Spleen (tissue), 11 donors: ENCODE data around the gene PLXNC1. TPM values are rescaled to one million over a fixed set of nuclear protein-coding genes. Genes with fewer than 3 reads are reported as not detected.

Source experiments
- DNase-seq: peaks from one replicate; pipeline ENCODE4 v3.0.0-alpha.2; 2020
- H3K27ac ChIP-seq, 8 donors: fragments of 200-600 bp; sonication (generic) in 7 of 8; 1 replicate in 4 of 8; 2 replicates in 4 of 8; pipeline versions ENCODE4 v1.5.0 to v1.8.0; 2016 to 2021; ENCODE audit warnings: inconsistent platforms in 4 of 8, mild to moderate bottlenecking in 4 of 8, moderate library complexity in 1 of 8
- H3K27me3 ChIP-seq, 7 donors: fragments of 200-600 bp; sonication (generic) in 6 of 7; replicated peaks in 1 of 7; 1 replicate in 4 of 7; 2 replicates in 3 of 7; pipeline versions ENCODE4 v1.5.0 to v1.8.0; 2016 to 2021; ENCODE audit warnings: inconsistent platforms in 3 of 7, mild to moderate bottlenecking in 1 of 7
- H3K36me3 ChIP-seq, 6 donors: fragments of 200-600 bp; sonication (generic) in 5 of 6; 1 replicate in 4 of 6; 2 replicates in 2 of 6; pipeline versions ENCODE4 v1.5.0 to v1.8.0; 2016 to 2021; ENCODE audit warnings: inconsistent platforms in 2 of 6
- H3K4me1 ChIP-seq, 6 donors: fragments of 200-600 bp; sonication (generic) in 5 of 6; 1 replicate in 3 of 6; 2 replicates in 3 of 6; pipeline versions ENCODE4 v1.5.0 to v1.8.0; 2016 to 2021; ENCODE audit warnings: inconsistent platforms in 3 of 6
- H3K4me3 ChIP-seq, 8 donors: fragments of 200-600 bp; sonication (generic) in 7 of 8; 1 replicate in 4 of 8; 2 replicates in 4 of 8; pipeline versions ENCODE4 v1.5.0 to v1.8.0; 2016 to 2021; ENCODE audit warnings: inconsistent platforms in 4 of 8, mild to moderate bottlenecking in 4 of 8, moderate library complexity in 2 of 8
- H3K9me3 ChIP-seq, 8 donors: fragments of 200-600 bp; sonication (generic) in 7 of 8; 1 replicate in 4 of 8; 2 replicates in 4 of 8; pipeline versions ENCODE4 v1.5.0 to v1.8.0; 2016 to 2021; ENCODE audit warnings: inconsistent platforms in 4 of 8
- CTCF ChIP-seq, 11 experiments: fragments of 200-600 bp in 7 of 11; fragments of 450-650 bp in 4 of 11; sonication (generic) in 4 of 11; IDR thresholded peaks in 8 of 11; conservative IDR thresholded peaks in 3 of 11; 1 replicate in 7 of 11; 2 replicates in 4 of 11; pipeline versions ENCODE4 v1.4.0 to v1.8.0; 2016 to 2021; ENCODE audit warnings: antibody characterized with exemption in 11 of 11, inconsistent platforms in 4 of 11, mild to moderate bottlenecking in 1 of 11
- POLR2A ChIP-seq, 3 donors: fragments of 450-650 bp; IDR thresholded peaks; one replicate each; pipeline ENCODE4 v1.5.1; 2017; ENCODE audit warnings: antibody characterized with exemption in 3 of 3, mild to moderate bottlenecking in 1 of 3
- POLR2AphosphoS5 ChIP-seq, 3 donors: sonication (generic); formaldehyde crosslinking; IDR thresholded peaks; one replicate each; pipeline ENCODE4 v1.5.1; 2017; ENCODE audit warnings: antibody characterized with exemption in 3 of 3
- WGBS, 5 donors: extraction: QIAGEN DNeasy Blood & Tissue Kit in 3 of 5; methylation state at CpG; one replicate each; pipeline versions ENCODE4 v1.1.5 to v1.1.7; 2013 to 2018; 5-methylcytosine and 5-hydroxymethylcytosine counted together
- intact Hi-C: fragments of 100-400 bp; cut with DNase I; formaldehyde crosslinking; loops from one replicate; pipeline ENCODE4 v1.15.0; 2023; ENCODE audit warnings: low total_unique reads
- polyA plus RNA-seq, 3 donors: library from polyadenylated mRNA; stranded (reverse); fragments of 200-250 nt; gene quantifications; one replicate each; pipeline ENCODE4 v1.2.1, GENCODE V29; 2013
- total RNA-seq, 7 donors: library from RNA; depleted of rRNA in 3 of 7; stranded (reverse); fragments of >200 nt in 3 of 7; fragmentation: NEBNext Ultra II Directional in 4 of 7; extraction: Animal tissue kit (Norgen Biotek cat#: 25700) in 4 of 7; gene quantifications; one replicate each; pipeline versions ENCODE4 v1.1.0 to v1.2.1, GENCODE V29; 2016 to 2021
- donor health status: healthy with polysubstance abuse.
- donor health status: DM: no; HTN: no; CAD: no; lungs with moderate emphysema.
- donor health status: DM: no; HTN: no; CAD: no.
- donor health status: Bipolar disorder and iron deficiency.
- donor health status: healthy.
- donor health status: DM: no; HTN: no; CAD: no.
- donor health status: DM: yes; HTN: yes; CAD: no.

The PLXNC1 gene
- total and polyA plus RNA-seq, 10 donors, result 6.8 to 138 (median 69.7) TPM

- TF ChIP-seq POLR2AphosphoS5 (IDR thresholded peaks at IDR 0.05) (no peak), POLR2A (IDR thresholded peaks at IDR 0.05) (no peak), CTCF (IDR thresholded peaks at IDR 0.05 in 8 of 11, conservative IDR thresholded peaks at IDR 0.05 in 3 of 11) (no peak)
- intact Hi-C loops, result no loop called here
- WGBS, 5 donors, result 89 to 97% (median 97%) methylated on average over 5 of the region's 5 CpGs
- H3K27me3 ChIP-seq, result no peaks in the 10 kb centered on the region
- H3K36me3 ChIP-seq, result peaks cover 0 to 36% (median 11%) of the 10 kb centered on the region in 6 donors
- H3K4me1 ChIP-seq, result peaks cover 23 to 78% (median 45%) of the 10 kb centered on the region in 6 donors
- no peak for DNase-seq
- H3K9me3 ChIP-seq, result no peaks in the 10 kb centered on the region
- H3K27ac ChIP-seq, result peak overlapping the region in 7 of 8 donors; percentile 80 to 95 (median 87)
- H3K4me3 ChIP-seq, result peak overlapping the region in 1 of 8 donors; percentile 57
Measured at GRCh38 chr12:94171595-94171930, 23.2 kb downstream of the PLXNC1 start.

GRCh38 chr12:94172031-94172430 lies 23.7 kb downstream of the PLXNC1 start:
- 42 to 65% (median 48%) methylated on average over 5 of the region's 5 CpGs for WGBS, 5 donors

GRCh38 chr12:94172973-94173372 lies 24.6 kb downstream of the PLXNC1 start:
- WGBS, 5 donors, result 38 to 65% (median 50%) methylated on average over 9 of the region's 9 CpGs
- intact Hi-C loops, result no loop called here
- H3K27ac ChIP-seq, result peak overlapping the region; percentile 46 to 95 (median 85)
- no peaks in the 10 kb centered on the region for H3K27me3 ChIP-seq
- no peak for DNase-seq
- H3K4me1 ChIP-seq, result peaks cover 23 to 77% (median 47%) of the 10 kb centered on the region in 6 donors
- H3K4me3 ChIP-seq, result peak overlapping the region in 1 of 8 donors; percentile 57
- TF ChIP-seq POLR2AphosphoS5 (IDR thresholded peaks at IDR 0.05), result peak in 1 of 3 donors; percentile 79
- no peak for TF ChIP-seq POLR2A (IDR thresholded peaks at IDR 0.05)
- TF ChIP-seq CTCF (IDR thresholded peaks at IDR 0.05 in 8 of 11, conservative IDR thresholded peaks at IDR 0.05 in 3 of 11), result no peak
- peaks cover 0 to 7% (median 5%) of the 10 kb centered on the region in 8 donors for H3K9me3 ChIP-seq
- peaks cover 0 to 36% (median 11%) of the 10 kb centered on the region in 6 donors for H3K36me3 ChIP-seq

More at GRCh38 chr12:94172031-94172430, 23.7 kb downstream of the PLXNC1 start:
- H3K9me3 ChIP-seq, result no peaks in the 10 kb centered on the region
- H3K27ac ChIP-seq, result peak overlapping the region in 7 of 8 donors; percentile 80 to 95 (median 87)
- H3K27me3 ChIP-seq, result no peaks in the 10 kb centered on the region
- peaks cover 0 to 36% (median 11%) of the 10 kb centered on the region in 6 donors for H3K36me3 ChIP-seq
- intact Hi-C loops, result no loop called here
- H3K4me3 ChIP-seq, result peak overlapping the region in 1 of 8 donors; percentile 57
- H3K4me1 ChIP-seq, result peaks cover 23 to 80% (median 47%) of the 10 kb centered on the region in 6 donors
- DNase-seq, result no peak
- TF ChIP-seq CTCF (IDR thresholded peaks at IDR 0.05 in 8 of 11, conservative IDR thresholded peaks at IDR 0.05 in 3 of 11) (peak in 1 of 11 experiments; percentile 27), POLR2A (IDR thresholded peaks at IDR 0.05) (no peak), POLR2AphosphoS5 (IDR thresholded peaks at IDR 0.05) (peak in 1 of 3 donors; percentile 68)

GRCh38 chr12:94173660-94174265 lies 25.4 kb downstream of the PLXNC1 start:
- Histone ChIP-seq H3K4me1 (peaks cover 23 to 76% (median 47%) of the 10 kb centered on the region in 6 donors), H3K9me3 (peaks cover 0 to 13% (median 10%) of the 10 kb centered on the region in 8 donors), H3K4me3 (peak overlapping the region in 3 of 8 donors; percentile 6 to 57 (median 12)), H3K27ac (peak overlapping the region; percentile 46 to 95 (median 85)), H3K36me3 (peaks cover 0 to 38% (median 11%) of the 10 kb centered on the region in 6 donors), H3K27me3 (no peaks in the 10 kb centered on the region)
- 16 to 61% (median 28%) methylated on average over 7 of the region's 7 CpGs for WGBS, 5 donors
- intact Hi-C loops, result no loop called here
- TF ChIP-seq POLR2AphosphoS5 (IDR thresholded peaks at IDR 0.05) (peak in 1 of 3 donors; percentile 10), POLR2A (IDR thresholded peaks at IDR 0.05) (no peak)
- no peak for DNase-seq
